ENCODE results near the gene UCN2.

The UCN2 gene

GRCh38 chr3:48591886-48592518 is 28.4 kb upstream of the UCN2 start:
- Histone ChIP-seq H3K9me3 (ENCODE audit: control insufficient read depth in 1 of 2, low read length in 2 of 2) (no peaks in the 10 kb centered on the region), H3K9ac (ENCODE audit: low read depth in 1 of 2, low read length in 2 of 2) (no peak overlapping the region), H3K4me3 (ENCODE audit: low read depth in 1 of 2, low read length in 2 of 2) (no peak overlapping the region), H3K27me3 (ENCODE audit: control insufficient read depth in 1 of 2, insufficient read depth in 2 of 2, low read length in 2 of 2) (peaks cover 3 to 5% of the 10 kb centered on the region in 2 donors), H3K36me3 (ENCODE audit: control insufficient read depth in 1 of 2, insufficient read depth in 2 of 2, low read length in 2 of 2) (no peaks in the 10 kb centered on the region), H3K27ac (ENCODE audit: low read depth, low read length) (no peak overlapping the region), H3K4me1 (ENCODE audit: control insufficient read depth in 1 of 2, insufficient read depth in 2 of 2, low read length in 2 of 2) (peaks cover 0 to 15% of the 10 kb centered on the region in 2 donors)

- Histone ChIP-seq H3K27ac (ENCODE audit: low read depth, low read length) (no peak overlapping the region), H3K9ac (ENCODE audit: low read depth in 1 of 2, low read length in 2 of 2) (no peak overlapping the region), H3K27me3 (ENCODE audit: control insufficient read depth in 1 of 2, insufficient read depth in 2 of 2, low read length in 2 of 2) (peaks cover 3 to 5% of the 10 kb centered on the region in 2 donors), H3K4me1 (ENCODE audit: control insufficient read depth in 1 of 2, insufficient read depth in 2 of 2, low read length in 2 of 2) (peaks cover 0 to 15% of the 10 kb centered on the region in 2 donors), H3K36me3 (ENCODE audit: control insufficient read depth in 1 of 2, insufficient read depth in 2 of 2, low read length in 2 of 2) (no peaks in the 10 kb centered on the region), H3K9me3 (ENCODE audit: control insufficient read depth in 1 of 2, low read length in 2 of 2) (no peaks in the 10 kb centered on the region), H3K4me3 (ENCODE audit: low read depth in 1 of 2, low read length in 2 of 2) (no peak overlapping the region)
Measured at GRCh38 chr3:48591436-48591835, 27.9 kb upstream of the UCN2 start.

- Histone ChIP-seq H3K4me3 (ENCODE audit: low read depth in 1 of 2, low read length in 2 of 2) (no peak overlapping the region), H3K27me3 (ENCODE audit: control insufficient read depth in 1 of 2, insufficient read depth in 2 of 2, low read length in 2 of 2) (peaks cover 0 to 2% of the 10 kb centered on the region in 2 donors), H3K27ac (ENCODE audit: low read depth, low read length) (no peak overlapping the region), H3K4me1 (ENCODE audit: control insufficient read depth in 1 of 2, insufficient read depth in 2 of 2, low read length in 2 of 2) (no peaks in the 10 kb centered on the region), H3K9ac (ENCODE audit: low read depth in 1 of 2, low read length in 2 of 2) (no peak overlapping the region), H3K9me3 (ENCODE audit: control insufficient read depth in 1 of 2, low read length in 2 of 2) (no peaks in the 10 kb centered on the region), H3K36me3 (ENCODE audit: control insufficient read depth in 1 of 2, insufficient read depth in 2 of 2, low read length in 2 of 2) (no peaks in the 10 kb centered on the region)
Measured at GRCh38 chr3:48588230-48588629, 24.6 kb upstream of the UCN2 start.

GRCh38 chr3:48587686-48588085 is 24.1 kb upstream of the UCN2 start:
- no peaks in the 10 kb centered on the region for H3K36me3 ChIP-seq (ENCODE audit: control insufficient read depth in 1 of 2, insufficient read depth in 2 of 2, low read length in 2 of 2)
- no peak overlapping the region for H3K4me3 ChIP-seq (ENCODE audit: low read depth in 1 of 2, low read length in 2 of 2)
- H3K27ac ChIP-seq (ENCODE audit: low read depth, low read length) = no peak overlapping the region
- no peaks in the 10 kb centered on the region for H3K4me1 ChIP-seq (ENCODE audit: control insufficient read depth in 1 of 2, insufficient read depth in 2 of 2, low read length in 2 of 2)
- no peak overlapping the region for H3K9ac ChIP-seq (ENCODE audit: low read depth in 1 of 2, low read length in 2 of 2)
- H3K9me3 ChIP-seq (ENCODE audit: control insufficient read depth in 1 of 2, low read length in 2 of 2) = no peaks in the 10 kb centered on the region
- no peaks in the 10 kb centered on the region for H3K27me3 ChIP-seq (ENCODE audit: control insufficient read depth in 1 of 2, insufficient read depth in 2 of 2, low read length in 2 of 2)

- no peaks in the 10 kb centered on the region for H3K27me3 ChIP-seq (ENCODE audit: control insufficient read depth in 1 of 2, insufficient read depth in 2 of 2, low read length in 2 of 2)
- no peak overlapping the region for H3K27ac ChIP-seq (ENCODE audit: low read depth, low read length)
- H3K4me1 ChIP-seq (ENCODE audit: control insufficient read depth in 1 of 2, insufficient read depth in 2 of 2, low read length in 2 of 2) = no peaks in the 10 kb centered on the region
- H3K9me3 ChIP-seq (ENCODE audit: control insufficient read depth in 1 of 2, low read length in 2 of 2) = no peaks in the 10 kb centered on the region
- H3K4me3 ChIP-seq (ENCODE audit: low read depth in 1 of 2, low read length in 2 of 2) = no peak overlapping the region
- no peaks in the 10 kb centered on the region for H3K36me3 ChIP-seq (ENCODE audit: control insufficient read depth in 1 of 2, insufficient read depth in 2 of 2, low read length in 2 of 2)
- no peak overlapping the region for H3K9ac ChIP-seq (ENCODE audit: low read depth in 1 of 2, low read length in 2 of 2)
Measured at GRCh38 chr3:48585411-48585810, 21.8 kb upstream of the UCN2 start.

GRCh38 chr3:48584836-48585235 is 21.3 kb upstream of the UCN2 start:
- no peaks in the 10 kb centered on the region for H3K36me3 ChIP-seq (ENCODE audit: control insufficient read depth in 1 of 2, insufficient read depth in 2 of 2, low read length in 2 of 2)

GRCh38 chr3:48581621-48582481 is 18.3 kb upstream of the UCN2 start:
- H3K9ac ChIP-seq (ENCODE audit: low read depth in 1 of 2, low read length in 2 of 2) = no peak overlapping the region
- H3K4me3 ChIP-seq (ENCODE audit: low read depth in 1 of 2, low read length in 2 of 2) = no peak overlapping the region
- H3K4me1 ChIP-seq (ENCODE audit: control insufficient read depth in 1 of 2, insufficient read depth in 2 of 2, low read length in 2 of 2) = no peaks in the 10 kb centered on the region
- no peak overlapping the region for H3K27ac ChIP-seq (ENCODE audit: low read depth, low read length)
- H3K9me3 ChIP-seq (ENCODE audit: control insufficient read depth in 1 of 2, low read length in 2 of 2) = no peaks in the 10 kb centered on the region
- H3K36me3 ChIP-seq (ENCODE audit: control insufficient read depth in 1 of 2, insufficient read depth in 2 of 2, low read length in 2 of 2) = no peaks in the 10 kb centered on the region
- H3K27me3 ChIP-seq (ENCODE audit: control insufficient read depth in 1 of 2, insufficient read depth in 2 of 2, low read length in 2 of 2) = no peaks in the 10 kb centered on the region

More at GRCh38 chr3:48584836-48585235, 21.3 kb upstream of the UCN2 start:
- Histone ChIP-seq H3K9me3 (ENCODE audit: control insufficient read depth in 1 of 2, low read length in 2 of 2) (no peaks in the 10 kb centered on the region), H3K27ac (ENCODE audit: low read depth, low read length) (no peak overlapping the region), H3K4me3 (ENCODE audit: low read depth in 1 of 2, low read length in 2 of 2) (no peak overlapping the region), H3K9ac (ENCODE audit: low read depth in 1 of 2, low read length in 2 of 2) (no peak overlapping the region), H3K27me3 (ENCODE audit: control insufficient read depth in 1 of 2, insufficient read depth in 2 of 2, low read length in 2 of 2) (no peaks in the 10 kb centered on the region), H3K4me1 (ENCODE audit: control insufficient read depth in 1 of 2, insufficient read depth in 2 of 2, low read length in 2 of 2) (no peaks in the 10 kb centered on the region)

- no peaks in the 10 kb centered on the region for H3K36me3 ChIP-seq (ENCODE audit: control insufficient read depth in 1 of 2, insufficient read depth in 2 of 2, low read length in 2 of 2)
- no peak overlapping the region for H3K27ac ChIP-seq (ENCODE audit: low read depth, low read length)
- H3K4me3 ChIP-seq (ENCODE audit: low read depth in 1 of 2, low read length in 2 of 2) = no peak overlapping the region
- H3K4me1 ChIP-seq (ENCODE audit: control insufficient read depth in 1 of 2, insufficient read depth in 2 of 2, low read length in 2 of 2) = no peaks in the 10 kb centered on the region
- no peaks in the 10 kb centered on the region for H3K27me3 ChIP-seq (ENCODE audit: control insufficient read depth in 1 of 2, insufficient read depth in 2 of 2, low read length in 2 of 2)
- H3K9me3 ChIP-seq (ENCODE audit: control insufficient read depth in 1 of 2, low read length in 2 of 2) = no peaks in the 10 kb centered on the region
- H3K9ac ChIP-seq (ENCODE audit: low read depth in 1 of 2, low read length in 2 of 2) = no peak overlapping the region
Measured at GRCh38 chr3:48576647-48577046, 13.1 kb upstream of the UCN2 start.

GRCh38 chr3:48575366-48575765 is 11.8 kb upstream of the UCN2 start:
- H3K4me3 ChIP-seq (ENCODE audit: low read depth in 1 of 2, low read length in 2 of 2) = no peak overlapping the region
- H3K36me3 ChIP-seq (ENCODE audit: control insufficient read depth in 1 of 2, insufficient read depth in 2 of 2, low read length in 2 of 2) = no peaks in the 10 kb centered on the region
- H3K9me3 ChIP-seq (ENCODE audit: control insufficient read depth in 1 of 2, low read length in 2 of 2) = no peaks in the 10 kb centered on the region
- no peaks in the 10 kb centered on the region for H3K27me3 ChIP-seq (ENCODE audit: control insufficient read depth in 1 of 2, insufficient read depth in 2 of 2, low read length in 2 of 2)
- H3K27ac ChIP-seq (ENCODE audit: low read depth, low read length) = no peak overlapping the region
- no peaks in the 10 kb centered on the region for H3K4me1 ChIP-seq (ENCODE audit: control insufficient read depth in 1 of 2, insufficient read depth in 2 of 2, low read length in 2 of 2)
- no peak overlapping the region for H3K9ac ChIP-seq (ENCODE audit: low read depth in 1 of 2, low read length in 2 of 2)

GRCh38 chr3:48573973-48574585 is 10.5 kb upstream of the UCN2 start:
- Histone ChIP-seq H3K4me1 (ENCODE audit: control insufficient read depth in 1 of 2, insufficient read depth in 2 of 2, low read length in 2 of 2) (no peaks in the 10 kb centered on the region), H3K9ac (ENCODE audit: low read depth in 1 of 2, low read length in 2 of 2) (no peak overlapping the region), H3K4me3 (ENCODE audit: low read depth in 1 of 2, low read length in 2 of 2) (no peak overlapping the region), H3K27me3 (ENCODE audit: control insufficient read depth in 1 of 2, insufficient read depth in 2 of 2, low read length in 2 of 2) (no peaks in the 10 kb centered on the region), H3K27ac (ENCODE audit: low read depth, low read length) (no peak overlapping the region), H3K36me3 (ENCODE audit: control insufficient read depth in 1 of 2, insufficient read depth in 2 of 2, low read length in 2 of 2) (no peaks in the 10 kb centered on the region), H3K9me3 (ENCODE audit: control insufficient read depth in 1 of 2, low read length in 2 of 2) (no peaks in the 10 kb centered on the region)

All from duodenal mucosa (tissue), 2 donors.